Measurements from ENCODE around the gene TNRC6B.

DNA sequence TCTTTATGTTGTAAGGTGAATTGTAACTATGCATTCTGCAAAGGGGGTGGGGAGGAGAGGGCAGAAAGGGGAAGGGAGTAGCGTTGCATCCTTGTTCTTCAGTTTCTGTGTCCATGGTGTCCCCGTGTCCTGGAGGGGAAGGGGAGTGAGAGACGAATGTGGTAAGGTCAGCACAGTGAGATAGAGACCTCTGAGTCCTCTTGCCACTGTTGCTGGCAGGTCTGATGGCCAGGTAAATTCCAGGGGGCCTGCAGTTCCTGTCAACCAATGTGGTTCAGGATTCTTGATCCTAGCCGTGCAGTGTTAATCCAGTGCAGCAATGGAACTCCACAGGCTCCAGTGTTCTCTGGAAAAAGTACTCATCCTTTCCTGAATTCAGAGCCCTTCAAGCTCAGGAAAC is 154.0 kb downstream of the TNRC6B start:
- TF ChIP-seq, protein P1, sequence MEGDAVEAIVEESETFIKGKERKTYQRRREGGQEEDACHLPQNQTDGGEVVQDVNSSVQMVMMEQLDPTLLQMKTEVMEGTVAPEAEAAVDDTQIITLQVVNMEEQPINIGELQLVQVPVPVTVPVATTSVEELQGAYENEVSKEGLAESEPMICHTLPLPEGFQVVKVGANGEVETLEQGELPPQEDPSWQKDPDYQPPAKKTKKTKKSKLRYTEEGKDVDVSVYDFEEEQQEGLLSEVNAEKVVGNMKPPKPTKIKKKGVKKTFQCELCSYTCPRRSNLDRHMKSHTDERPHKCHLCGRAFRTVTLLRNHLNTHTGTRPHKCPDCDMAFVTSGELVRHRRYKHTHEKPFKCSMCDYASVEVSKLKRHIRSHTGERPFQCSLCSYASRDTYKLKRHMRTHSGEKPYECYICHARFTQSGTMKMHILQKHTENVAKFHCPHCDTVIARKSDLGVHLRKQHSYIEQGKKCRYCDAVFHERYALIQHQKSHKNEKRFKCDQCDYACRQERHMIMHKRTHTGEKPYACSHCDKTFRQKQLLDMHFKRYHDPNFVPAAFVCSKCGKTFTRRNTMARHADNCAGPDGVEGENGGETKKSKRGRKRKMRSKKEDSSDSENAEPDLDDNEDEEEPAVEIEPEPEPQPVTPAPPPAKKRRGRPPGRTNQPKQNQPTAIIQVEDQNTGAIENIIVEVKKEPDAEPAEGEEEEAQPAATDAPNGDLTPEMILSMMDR (IDR thresholded peaks at IDR 0.05), result no peak
- no peak for TF ChIP-seq POLR2A (IDR thresholded peaks at IDR 0.05)

Measured in lower leg skin (tissue), 3 donors.